CD4-positive, alpha-beta T cell treated with Interleukin-15 for 4 hours (primary cell): Measurements from ENCODE around the gene FZD8.
"Not testable (repeated sequence)": the region's sequence is repeated elsewhere in the genome, so short reads cannot be mapped to it uniquely, and the experiment has no call there.

ENCODE experiments used
- DNase-seq: peaks from one replicate; pipeline ENCODE4 v3.0.0-alpha.2; 2020; ENCODE audit warnings: low spot score

Gene FZD8

DNA sequence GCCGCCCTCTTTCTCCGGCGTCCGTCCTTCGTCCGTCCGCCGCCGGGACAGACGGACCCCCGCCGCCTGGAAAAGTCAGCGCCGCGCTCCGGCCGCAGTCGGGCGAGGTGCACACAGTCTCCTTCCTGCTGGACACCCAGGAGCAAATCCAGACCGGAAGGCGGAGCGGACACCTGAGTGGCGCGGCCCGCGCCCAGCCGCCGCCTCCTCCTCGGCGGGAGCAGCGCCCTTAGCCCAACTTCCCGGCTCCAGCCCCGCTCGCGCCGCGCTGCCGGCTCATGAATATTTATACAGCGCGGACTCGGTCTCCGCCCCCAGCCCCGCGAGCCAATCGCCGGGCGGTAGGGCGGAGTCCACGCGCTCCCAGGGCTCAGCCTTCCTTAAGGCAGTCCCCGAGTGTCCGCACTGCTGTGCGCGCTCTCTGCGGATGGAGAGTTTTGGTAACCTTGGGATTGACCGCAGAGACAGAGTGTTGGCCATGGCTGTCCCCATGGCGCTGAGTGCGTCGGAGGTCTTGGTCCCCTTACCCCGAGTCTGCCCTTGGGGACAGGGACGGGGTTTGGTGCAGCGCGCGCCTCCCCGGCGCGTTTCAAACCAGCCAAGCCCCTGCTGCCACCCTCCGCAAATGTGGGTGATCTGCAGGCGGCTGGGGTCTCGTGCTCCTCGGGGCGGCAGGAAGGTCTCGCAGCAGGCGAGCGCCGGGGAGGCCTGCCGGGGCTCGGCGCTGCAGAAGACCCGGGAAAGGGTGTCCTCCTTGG is at the start of gene FZD8:
FZD8 (minus strand) TSS at position 262 of the 758 bp plus-strand sequence. CDS start 867 bp downstream, outside the sequence.
- DNase-seq: peak; percentile 62

GRCh38 chr10:35691522-35692236 is 49.6 kb upstream of the FZD8 start:
- DNase-seq: no peak

- no peak for DNase-seq
Measured at GRCh38 chr10:35690534-35690933, 48.4 kb upstream of the FZD8 start.

DNA sequence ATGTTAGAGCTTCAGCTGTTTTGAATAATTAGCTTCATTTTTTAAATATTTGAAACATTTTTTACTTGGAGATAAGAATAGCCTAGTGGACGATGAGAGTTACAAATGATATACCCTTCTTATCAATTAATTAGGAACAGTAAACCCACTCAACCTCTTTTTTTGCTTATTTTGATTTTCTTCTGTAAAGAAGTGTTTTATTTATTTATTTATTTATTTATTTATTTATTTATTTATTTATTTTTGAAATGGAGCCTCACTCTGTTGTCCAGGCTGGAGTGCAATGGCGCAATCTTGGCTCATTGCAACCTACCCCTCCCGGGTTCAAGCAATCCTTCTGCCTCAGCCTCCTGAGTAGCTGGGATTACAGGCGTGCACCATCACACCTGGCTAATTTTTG is 43.8 kb upstream of the FZD8 start:
- DNase-seq: not testable (repeated sequence)

DNA sequence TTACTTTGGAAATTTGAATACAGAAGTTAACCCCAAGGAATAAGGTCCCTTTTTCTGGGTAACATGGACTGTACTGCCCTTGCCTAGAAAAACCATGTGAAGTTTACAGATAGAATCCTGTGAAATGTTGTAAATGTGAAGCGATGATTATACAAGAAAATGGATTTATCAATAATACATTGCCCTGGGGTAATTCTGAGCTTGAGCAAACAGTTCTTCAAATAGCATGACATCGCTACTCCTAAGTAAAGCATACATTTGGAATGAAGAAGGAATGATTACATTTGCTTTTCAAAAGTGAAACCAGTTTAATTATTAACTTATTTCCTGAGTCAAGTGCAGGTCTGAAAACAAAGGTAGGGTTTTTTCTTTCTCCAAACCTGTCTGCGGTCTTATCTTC is 43.3 kb upstream of the FZD8 start:
- no peak for DNase-seq

- DNase-seq: no peak
Measured at GRCh38 chr10:35684586-35684985, 42.5 kb upstream of the FZD8 start.

DNA sequence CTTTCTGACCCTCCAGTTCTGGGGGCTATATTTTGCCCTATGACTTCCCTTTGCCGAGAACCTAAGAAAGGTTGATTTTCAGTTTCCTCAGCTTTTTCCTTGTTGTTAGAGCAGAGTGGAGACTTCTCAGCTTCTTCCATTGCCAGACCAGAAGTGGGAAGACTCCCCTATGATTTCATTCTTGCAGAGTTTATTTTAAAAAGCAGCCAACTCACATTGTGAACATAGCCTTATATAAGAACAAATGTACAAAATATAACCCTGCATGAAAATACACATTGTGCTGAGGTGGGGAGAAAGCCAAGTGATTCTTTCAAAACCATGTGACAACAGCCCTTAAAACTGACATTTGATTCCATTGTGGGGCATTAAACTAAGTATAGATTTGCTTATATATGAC is 33.8 kb upstream of the FZD8 start:
- DNase-seq: no peak

DNA sequence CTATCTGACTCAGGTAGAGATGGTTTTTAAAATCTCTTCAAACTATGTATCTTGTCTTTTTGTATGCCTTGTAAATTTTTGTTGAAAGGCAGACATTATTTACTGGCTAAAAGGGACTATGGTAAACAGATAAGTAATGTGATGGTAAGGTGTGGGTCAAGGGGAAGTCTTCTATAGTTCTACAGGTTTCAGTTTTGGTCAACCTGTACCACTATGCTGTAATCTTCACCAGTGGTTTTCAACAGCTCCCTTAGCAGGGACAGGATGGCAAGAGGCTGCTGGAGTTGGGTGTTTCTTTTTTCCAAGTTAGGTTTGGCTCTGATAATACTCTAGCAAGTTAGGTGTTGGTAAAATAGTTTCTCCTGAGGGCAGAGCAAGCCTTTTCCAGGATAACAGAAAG is 32.7 kb upstream of the FZD8 start:
- DNase-seq: no peak

DNA sequence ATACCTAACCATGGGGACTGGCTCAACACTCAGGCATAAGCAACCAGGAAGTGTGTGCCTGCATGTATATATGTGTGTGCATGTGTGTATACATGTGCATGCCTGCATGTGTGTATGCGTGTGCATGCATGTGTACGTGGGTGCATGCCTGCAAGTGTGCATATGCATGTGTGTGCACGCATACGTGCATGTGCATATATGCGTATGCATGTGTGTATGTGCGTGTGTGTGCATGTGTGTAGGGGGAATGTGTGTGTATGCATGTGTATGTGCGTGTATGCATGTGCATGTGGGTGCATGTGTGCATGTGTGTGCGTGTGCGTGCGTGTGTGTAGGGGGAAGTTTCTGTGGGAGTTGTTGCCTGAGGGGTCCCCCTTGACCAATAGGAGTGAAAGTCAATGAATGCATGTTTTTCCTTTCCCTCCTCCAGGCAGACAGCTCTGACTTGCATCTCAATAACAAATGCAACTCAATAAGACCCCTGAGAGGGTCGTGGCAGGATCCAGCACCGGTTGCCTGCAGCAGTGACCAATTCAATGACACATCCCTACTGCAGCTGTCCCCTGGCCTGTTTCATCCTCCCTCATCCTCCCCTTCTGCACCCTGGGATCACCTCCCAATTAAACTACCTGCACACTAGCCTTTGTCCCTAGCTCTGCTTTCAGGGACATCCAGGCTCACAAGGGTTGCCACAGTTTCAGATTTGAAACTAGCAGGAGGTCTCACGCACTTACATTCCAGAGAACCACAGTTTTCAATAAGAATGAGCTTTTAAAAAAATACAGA is 27.0 kb upstream of the FZD8 start:
- DNase-seq: no peak

GRCh38 chr10:35667971-35668370 is 25.9 kb upstream of the FZD8 start:
- DNase-seq: no peak

GRCh38 chr10:35667270-35667889 is 25.3 kb upstream of the FZD8 start:
- DNase-seq: no peak

DNA sequence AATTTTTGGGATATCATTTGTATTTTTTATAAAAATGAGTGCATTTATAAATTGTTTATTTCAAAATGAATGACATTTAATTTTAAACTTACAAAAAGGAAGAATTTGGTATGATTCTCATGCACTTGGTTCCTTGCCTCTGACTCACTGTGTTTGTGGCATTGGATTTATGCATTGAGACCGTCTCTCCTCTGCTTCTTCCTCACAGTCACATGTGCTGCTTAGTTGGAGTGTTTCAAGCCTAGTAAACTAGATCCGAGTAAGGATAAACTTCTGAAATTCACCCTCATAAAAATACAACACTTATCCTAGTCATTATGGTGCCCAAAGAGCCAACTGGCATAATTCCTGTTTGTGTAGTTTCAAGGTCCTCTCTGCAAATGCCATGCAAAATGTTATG is 19.1 kb upstream of the FZD8 start:
- DNase-seq: no peak

DNA sequence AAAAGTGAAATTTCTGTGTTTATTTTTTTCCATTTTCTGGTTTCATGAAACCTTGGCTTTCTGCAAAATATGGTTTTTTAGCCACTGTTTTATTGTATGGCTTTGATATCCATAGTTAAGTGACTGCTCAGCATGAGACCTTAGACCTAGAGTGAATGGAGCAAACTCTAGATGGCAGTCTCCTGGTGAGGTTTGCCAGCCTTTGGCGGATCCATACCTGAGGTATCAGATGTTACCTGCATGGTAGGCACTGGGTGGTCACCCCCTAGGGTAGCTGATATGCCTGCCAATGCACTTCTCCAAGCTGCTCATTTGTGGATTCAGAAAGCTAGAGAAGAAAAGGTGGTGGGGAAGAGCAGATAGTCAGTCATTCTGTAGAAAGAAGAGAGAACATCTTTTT is 17.4 kb upstream of the FZD8 start:
- DNase-seq: no peak

- DNase-seq: no peak
Measured at GRCh38 chr10:35657621-35658020, 15.5 kb upstream of the FZD8 start.

DNA sequence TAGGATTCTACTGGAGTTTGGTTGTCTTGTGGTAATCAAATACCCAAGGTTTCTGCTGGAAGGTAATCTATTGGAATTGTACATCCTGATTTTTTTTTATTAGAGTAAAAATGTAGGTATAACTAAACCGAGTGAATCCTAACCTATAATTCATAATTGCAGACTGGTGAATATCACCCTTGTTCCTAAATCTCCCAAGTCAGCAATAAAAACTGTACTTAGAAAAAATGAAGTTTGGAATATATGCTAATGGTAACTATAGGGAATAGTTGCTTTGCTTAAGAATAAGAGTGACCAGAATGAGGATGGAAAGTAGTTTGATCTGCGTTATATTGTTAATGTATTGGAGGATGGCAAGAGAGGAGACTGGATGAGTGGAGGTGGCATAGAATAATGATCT is 10.7 kb upstream of the FZD8 start:
- no peak for DNase-seq

GRCh38 chr10:35650894-35651293 is 8.8 kb upstream of the FZD8 start:
- DNase-seq: no peak

- no peak for DNase-seq
Measured at GRCh38 chr10:35644050-35644950, 2.2 kb upstream of the FZD8 start.

DNA sequence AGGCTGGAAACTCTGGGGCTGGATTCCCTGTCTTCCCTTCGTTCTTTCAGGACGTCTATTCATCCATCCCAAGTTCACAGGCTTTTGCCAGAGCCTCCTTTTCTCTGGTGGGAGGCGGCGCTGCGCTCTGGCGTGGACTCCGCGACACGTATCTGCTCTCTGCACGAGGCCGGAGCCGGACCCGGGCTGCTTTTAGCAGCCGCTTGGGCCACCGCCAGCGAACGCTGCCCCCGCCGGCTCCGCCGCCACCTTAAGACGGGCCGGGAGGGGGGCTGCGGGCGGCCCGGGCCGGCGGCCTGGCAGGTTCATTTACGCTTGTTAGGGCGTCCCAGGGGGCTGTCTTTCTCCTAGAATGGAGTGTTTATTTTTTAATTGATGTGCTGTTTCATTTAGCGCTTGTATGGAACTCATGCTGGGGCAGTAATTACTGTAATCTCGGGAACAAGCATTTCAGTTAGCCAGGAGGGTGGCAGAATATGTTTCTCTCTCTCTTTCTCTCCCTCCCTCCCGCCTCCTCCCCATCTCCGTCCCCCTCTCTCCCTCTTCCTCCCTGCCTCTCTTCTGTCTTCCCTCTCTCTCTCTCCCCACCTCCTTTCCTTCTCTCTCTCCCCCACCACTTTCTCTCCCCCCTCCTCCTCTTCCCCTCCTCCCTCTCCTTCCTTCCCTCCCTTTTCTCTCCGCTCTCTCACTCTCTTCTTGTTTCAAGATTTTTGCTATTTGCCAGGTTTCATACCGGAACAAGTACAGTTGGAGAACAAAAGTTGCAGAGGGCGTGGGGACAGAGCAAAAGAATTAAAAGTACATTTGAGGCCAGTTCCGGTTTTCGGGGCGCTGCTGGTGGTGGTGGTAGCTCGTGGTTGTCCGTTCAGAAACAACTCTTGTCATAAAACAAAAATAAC is 1.3 kb upstream of the FZD8 start:
- no peak for DNase-seq

- DNase-seq: no peak
Measured at GRCh38 chr10:35642793-35643114, 658 bp upstream of the FZD8 start.

DNA sequence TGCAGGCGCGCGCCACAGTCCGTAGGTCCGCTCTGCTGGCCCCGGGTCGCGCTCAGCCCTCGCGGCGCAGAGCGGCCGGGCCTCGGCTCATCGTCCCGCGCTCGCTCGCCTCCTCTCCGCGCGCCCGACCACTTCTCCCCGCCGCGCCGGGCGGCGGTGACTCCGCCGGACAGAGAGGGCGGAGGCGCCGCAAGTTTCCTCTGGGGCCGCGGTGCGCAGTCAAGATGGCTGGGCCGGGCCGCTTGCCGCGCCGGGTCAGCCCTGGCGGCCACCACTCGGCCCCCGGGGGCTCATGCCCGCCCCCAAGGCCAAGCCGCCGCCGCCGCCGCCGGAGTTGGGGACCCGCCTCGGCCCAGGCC is 441 bp downstream of the FZD8 start:
- no peak for DNase-seq
